WTC11 (cell line): ENCODE measurements around the gene ATL2. TPM values are rescaled to one million over a fixed set of nuclear protein-coding genes. Genes with fewer than 3 reads are reported as not detected.

Experiments
- ATAC-seq: fragments of 200-7000 bp; cut with Tn5 transposase; 2 replicates; pipeline ENCODE4 v1.10.0; 2021; ENCODE audit warnings: mild to moderate bottlenecking, moderate library complexity
- CTCF ChIA-PET: fragments of 300-600 bp; sonication (Branson Sonifier 250); formaldehyde crosslinking; loops from one replicate; lab custom pipeline; 2021; ENCODE audit warnings: antibody characterized with exemption; lab: Charles Lee
- POLR2A ChIA-PET: fragments of 350-600 bp; sonication (Branson Sonifier 250); formaldehyde crosslinking; loops from one replicate; lab custom pipeline; 2021; ENCODE audit warnings: antibody characterized with exemption; lab: Charles Lee
- DNase-seq: peaks from one replicate; pipeline ENCODE4 v3.0.0; 2021; ENCODE audit warnings: low spot score
- H3K27ac Mint-ChIP-seq: 2 replicates; pipeline ENCODE4 v1.8.0; 2021; ENCODE audit warnings: mixed read lengths
- H3K27me3 Mint-ChIP-seq: 2 replicates; pipeline ENCODE4 v1.8.0; 2021; ENCODE audit warnings: low read depth, mild to moderate bottlenecking, moderate library complexity, mixed read lengths
- H3K36me3 Mint-ChIP-seq: 2 replicates; pipeline ENCODE4 v1.8.0; 2021; ENCODE audit warnings: mixed read lengths
- H3K4me1 Mint-ChIP-seq: 2 replicates; pipeline ENCODE4 v1.8.0; 2022; ENCODE audit warnings: mixed read lengths
- H3K4me3 Mint-ChIP-seq: 2 replicates; pipeline ENCODE4 v1.8.0; 2021; ENCODE audit warnings: mild to moderate bottlenecking, moderate library complexity, mixed read lengths
- H3K9me3 Mint-ChIP-seq: 2 replicates; pipeline ENCODE4 v1.8.0; 2021; ENCODE audit warnings: mixed read lengths
- ARID4B ChIP-seq: sonication (generic); formaldehyde crosslinking; IDR thresholded peaks from 2 replicates; pipeline ENCODE4 v1.8.0; 2023; ENCODE audit warnings: missing genetic modification reagents, mild to moderate bottlenecking, borderline replicate concordance
- ATF1 ChIP-seq: sonication (generic); formaldehyde crosslinking; IDR thresholded peaks from 2 replicates; pipeline ENCODE4 v1.8.1; 2023; ENCODE audit warnings: mild to moderate bottlenecking, moderate library complexity, missing genetic modification reagents
- ATF2 ChIP-seq: sonication (generic); formaldehyde crosslinking; IDR thresholded peaks from 2 replicates; pipeline ENCODE4 v1.8.1; 2022; ENCODE audit warnings: low read depth, missing genetic modification reagents, borderline replicate concordance
- ATF3 ChIP-seq: sonication (generic); formaldehyde crosslinking; conservative IDR thresholded peaks from 2 replicates; pipeline ENCODE4 v1.8.1; 2022; ENCODE audit warnings: mild to moderate bottlenecking, missing genetic modification reagents
- CDX4 ChIP-seq: fragments of 250-450 bp; sonication (Bioruptor Pico); IDR thresholded peaks from 2 replicates; pipeline ENCODE4 v1.9.0; 2021; ENCODE audit warnings: moderate library complexity, mild to moderate bottlenecking, inconsistent platforms, borderline replicate concordance
- ELF4 ChIP-seq: sonication (generic); formaldehyde crosslinking; IDR thresholded peaks from 2 replicates; pipeline ENCODE4 v1.8.1; 2022; ENCODE audit warnings: low read depth, mild to moderate bottlenecking, moderate library complexity, missing genetic modification reagents
- ETV6 ChIP-seq: sonication (generic); formaldehyde crosslinking; IDR thresholded peaks from 2 replicates; pipeline ENCODE4 v1.8.1; 2022; ENCODE audit warnings: mild to moderate bottlenecking, missing genetic modification reagents
- FOXJ3 ChIP-seq: sonication (generic); formaldehyde crosslinking; IDR thresholded peaks from 2 replicates; pipeline ENCODE4 v1.9.0; 2021; ENCODE audit warnings: missing genetic modification reagents, mild to moderate bottlenecking, borderline replicate concordance
- FOXK1 ChIP-seq: sonication (generic); formaldehyde crosslinking; IDR thresholded peaks from 2 replicates; pipeline ENCODE4 v1.8.0; 2022; ENCODE audit warnings: mild to moderate bottlenecking, moderate library complexity, missing genetic modification reagents
- MAX ChIP-seq: sonication (generic); formaldehyde crosslinking; IDR thresholded peaks from 2 replicates; pipeline ENCODE4 v1.8.0; 2022; ENCODE audit warnings: mild to moderate bottlenecking, missing genetic modification reagents
- MLX ChIP-seq: sonication (generic); formaldehyde crosslinking; IDR thresholded peaks from 2 replicates; pipeline ENCODE4 v1.8.1; 2023; ENCODE audit warnings: mild to moderate bottlenecking, missing genetic modification reagents, moderate library complexity
- NFATC4 ChIP-seq: fragments of 250-450 bp; sonication (Bioruptor Pico); IDR thresholded peaks from 2 replicates; pipeline ENCODE4 v1.9.0; 2021; ENCODE audit warnings: mild to moderate bottlenecking
- NR2C2 ChIP-seq: sonication (generic); formaldehyde crosslinking; IDR thresholded peaks from 2 replicates; pipeline ENCODE4 v1.8.0; 2022; ENCODE audit warnings: mild to moderate bottlenecking, missing genetic modification reagents
- SP1 ChIP-seq: sonication (generic); formaldehyde crosslinking; conservative IDR thresholded peaks from 2 replicates; pipeline ENCODE4 v1.8.1; 2022; ENCODE audit warnings: missing genetic modification reagents
- ZBTB43 ChIP-seq: sonication (generic); formaldehyde crosslinking; IDR thresholded peaks from 2 replicates; pipeline ENCODE4 v1.8.1; 2023; ENCODE audit warnings: mild to moderate bottlenecking, missing genetic modification reagents
- ZNF232 ChIP-seq: sonication (generic); formaldehyde crosslinking; IDR thresholded peaks from 2 replicates; pipeline ENCODE4 v1.8.0; 2022; ENCODE audit warnings: mild to moderate bottlenecking, missing genetic modification reagents
- ZNF281 ChIP-seq: sonication (generic); formaldehyde crosslinking; IDR thresholded peaks from 2 replicates; pipeline ENCODE4 v1.8.0; 2023; ENCODE audit warnings: mild to moderate bottlenecking, missing genetic modification reagents
- ZNF396 ChIP-seq: fragments of 250-450 bp; sonication (Bioruptor Pico); IDR thresholded peaks from 2 replicates; pipeline ENCODE4 v1.8.0; 2021; ENCODE audit warnings: mild to moderate bottlenecking, moderate library complexity, borderline replicate concordance
- ZNF512 ChIP-seq: sonication (generic); formaldehyde crosslinking; IDR thresholded peaks from 2 replicates; pipeline ENCODE4 v1.8.1; 2022; ENCODE audit warnings: missing genetic modification reagents, borderline replicate concordance
- total RNA-seq: library from RNA; stranded (reverse); gene quantifications from 3 replicates; pipeline ENCODE4 v1.2.3, GENCODE V29; 2021

ATL2 gene
- total RNA-seq, 1 experiment from 2014 or later = 90.5 TPM

- no peak for TF ChIP-seq ARID4B (CRISPR knock-in tag)
- no peak for TF ChIP-seq NFATC4
- TF ChIP-seq CDX4 (CRISPR knock-in tag) = no peak
- no peak for TF ChIP-seq ELF4 (CRISPR knock-in tag)
- TF ChIP-seq ZNF281 (CRISPR knock-in tag) = no peak
- no peak for TF ChIP-seq MLX (CRISPR knock-in tag)
- no peak for TF ChIP-seq ATF1
- TF ChIP-seq ETV6 (CRISPR knock-in tag) = no peak
These were observed 46.3 kb downstream of the ATL2 start (continued) for GRCh38 chr2:38330754-38331153.

GRCh38 chr2:38327580-38327979 is 49.5 kb downstream of the ATL2 start:
- Mint-ChIP-seq H3K4me3 (no peak overlapping the region), H3K4me1 (peaks cover 19% of the 10 kb centered on the region), H3K36me3 (peaks cover 32% of the 10 kb centered on the region), H3K9me3 (peaks cover 18% of the 10 kb centered on the region), H3K27me3 (no peaks in the 10 kb centered on the region), H3K27ac (no peak overlapping the region)
- ATAC-seq = no peak
- no peak for TF ChIP-seq ZNF396 (CRISPR knock-in tag)
- TF ChIP-seq SP1 (CRISPR knock-in tag) = no peak
- no peak for TF ChIP-seq ATF2 (CRISPR knock-in tag)
- no peak for TF ChIP-seq ZNF232
- no peak for TF ChIP-seq ZNF512
- no peak for TF ChIP-seq FOXJ3 (CRISPR knock-in tag)
- no peak for TF ChIP-seq FOXK1 (CRISPR knock-in tag)
- no peak for TF ChIP-seq ZBTB43 (CRISPR knock-in tag)
- TF ChIP-seq MAX (CRISPR knock-in tag) = no peak
- no peak for TF ChIP-seq NR2C2 (CRISPR knock-in tag)
- no peak for TF ChIP-seq ATF3 (CRISPR knock-in tag)
- ChIA-PET CTCF (no interaction called here), POLR2A (no interaction called here)
- DNase-seq = no peak
